ENCODE results near the gene COPZ2.

DNA sequence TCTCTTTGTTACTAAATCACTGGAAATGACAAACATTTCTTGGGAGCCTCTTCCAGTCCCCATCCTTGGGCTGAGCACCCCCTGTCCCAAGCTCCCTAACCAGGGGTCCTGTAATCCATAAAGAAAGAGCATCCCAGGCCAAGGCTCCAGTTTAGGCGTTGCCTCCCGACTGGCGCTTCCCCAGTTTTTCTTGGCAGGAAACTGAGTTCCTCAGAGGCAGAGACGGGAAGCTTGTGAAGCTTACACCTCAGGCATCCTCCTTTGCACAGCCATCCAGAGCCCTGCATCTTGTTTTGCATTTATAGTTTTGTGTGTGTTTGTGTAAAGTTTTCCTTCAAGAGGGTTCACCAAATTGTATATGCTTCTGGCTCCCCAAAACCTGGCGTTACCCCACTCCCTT is 7.1 kb downstream of the COPZ2 start:
- no peak for TF ChIP-seq POLR2A (IDR thresholded peaks at IDR 0.05)
- TF ChIP-seq, protein P1, sequence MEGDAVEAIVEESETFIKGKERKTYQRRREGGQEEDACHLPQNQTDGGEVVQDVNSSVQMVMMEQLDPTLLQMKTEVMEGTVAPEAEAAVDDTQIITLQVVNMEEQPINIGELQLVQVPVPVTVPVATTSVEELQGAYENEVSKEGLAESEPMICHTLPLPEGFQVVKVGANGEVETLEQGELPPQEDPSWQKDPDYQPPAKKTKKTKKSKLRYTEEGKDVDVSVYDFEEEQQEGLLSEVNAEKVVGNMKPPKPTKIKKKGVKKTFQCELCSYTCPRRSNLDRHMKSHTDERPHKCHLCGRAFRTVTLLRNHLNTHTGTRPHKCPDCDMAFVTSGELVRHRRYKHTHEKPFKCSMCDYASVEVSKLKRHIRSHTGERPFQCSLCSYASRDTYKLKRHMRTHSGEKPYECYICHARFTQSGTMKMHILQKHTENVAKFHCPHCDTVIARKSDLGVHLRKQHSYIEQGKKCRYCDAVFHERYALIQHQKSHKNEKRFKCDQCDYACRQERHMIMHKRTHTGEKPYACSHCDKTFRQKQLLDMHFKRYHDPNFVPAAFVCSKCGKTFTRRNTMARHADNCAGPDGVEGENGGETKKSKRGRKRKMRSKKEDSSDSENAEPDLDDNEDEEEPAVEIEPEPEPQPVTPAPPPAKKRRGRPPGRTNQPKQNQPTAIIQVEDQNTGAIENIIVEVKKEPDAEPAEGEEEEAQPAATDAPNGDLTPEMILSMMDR (IDR thresholded peaks at IDR 0.05): no peak

Measured in testis (tissue), 2 donors.